GM21526 (cell line): Measurements from ENCODE around the gene GPR37L1.
"Not testable (repeated sequence)": the region's sequence is repeated elsewhere in the genome, so short reads cannot be mapped to it uniquely, and the experiment has no call there.

ENCODE experiments used
- ATAC-seq: cut with Tn5 transposase; IDR thresholded peaks from one replicate; pipeline ENCODE4 v1.9.1; 2021; ENCODE audit warnings: moderate library complexity; ENCODE audit not compliant: unreplicated experiment, low FRiP score

The GPR37L1 gene

DNA sequence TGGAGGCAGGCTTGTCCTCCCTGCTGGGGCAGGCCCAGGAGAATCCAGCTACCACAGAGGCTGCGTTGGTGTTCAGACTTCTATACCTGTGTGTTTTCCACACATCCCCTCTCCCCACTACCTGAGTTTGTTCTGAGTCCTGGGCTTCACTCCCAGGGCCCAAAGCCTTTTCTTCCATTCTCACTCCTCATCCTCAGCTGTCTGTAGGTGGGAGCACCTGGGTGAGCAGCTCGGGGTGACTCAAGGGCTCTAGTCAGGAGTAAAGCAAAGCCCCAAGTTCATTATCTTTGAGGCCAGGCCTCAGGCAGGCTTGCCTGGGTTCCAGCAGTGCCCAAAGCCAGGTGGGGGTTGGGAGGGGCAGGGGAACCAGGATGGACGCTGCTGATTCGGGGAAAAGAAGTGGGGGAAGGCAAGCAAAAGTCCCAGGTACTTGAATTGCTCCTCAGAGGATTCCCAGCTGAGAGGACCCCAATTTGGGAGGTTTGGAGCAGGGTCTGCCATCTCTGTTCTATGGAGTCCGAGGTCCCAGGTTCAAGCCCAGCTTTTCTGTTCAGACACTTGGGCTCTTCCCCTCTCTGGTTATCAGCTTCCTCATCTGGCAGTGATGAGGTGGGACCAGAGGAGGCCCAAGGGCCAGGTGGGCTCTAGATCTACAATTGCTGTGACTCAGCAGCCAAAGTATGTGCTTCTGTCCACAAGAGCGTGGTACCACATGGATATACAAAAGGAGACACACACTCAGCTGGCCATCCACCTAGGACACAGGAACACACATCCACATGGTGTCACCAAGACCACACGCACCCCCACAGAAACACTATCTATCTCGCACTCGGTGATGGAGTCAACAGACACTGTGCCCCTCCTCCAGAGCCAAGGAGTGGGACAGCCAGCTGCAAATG is 43.5 kb downstream of the GPR37L1 start:
- ATAC-seq = no peak

DNA sequence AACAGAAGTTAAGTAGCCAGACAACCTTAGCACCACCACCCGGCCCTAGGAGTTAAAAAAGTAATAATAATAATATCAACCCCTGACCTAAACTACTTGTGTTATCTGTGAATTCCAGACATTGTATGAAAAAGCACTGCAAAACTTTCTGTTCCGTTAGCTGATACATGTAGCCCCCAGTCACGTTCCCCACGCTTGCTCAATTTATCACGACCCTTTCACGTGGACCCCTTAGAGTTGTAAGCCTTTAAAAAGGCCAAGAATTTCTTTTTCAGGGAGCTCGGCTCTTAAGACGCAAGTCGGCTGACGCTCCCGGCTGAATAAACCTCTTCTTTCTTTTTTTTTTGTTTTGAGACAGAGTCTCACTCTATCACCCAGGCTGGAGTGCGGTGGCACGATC is 44.3 kb downstream of the GPR37L1 start:
- ATAC-seq = not testable (repeated sequence)

DNA sequence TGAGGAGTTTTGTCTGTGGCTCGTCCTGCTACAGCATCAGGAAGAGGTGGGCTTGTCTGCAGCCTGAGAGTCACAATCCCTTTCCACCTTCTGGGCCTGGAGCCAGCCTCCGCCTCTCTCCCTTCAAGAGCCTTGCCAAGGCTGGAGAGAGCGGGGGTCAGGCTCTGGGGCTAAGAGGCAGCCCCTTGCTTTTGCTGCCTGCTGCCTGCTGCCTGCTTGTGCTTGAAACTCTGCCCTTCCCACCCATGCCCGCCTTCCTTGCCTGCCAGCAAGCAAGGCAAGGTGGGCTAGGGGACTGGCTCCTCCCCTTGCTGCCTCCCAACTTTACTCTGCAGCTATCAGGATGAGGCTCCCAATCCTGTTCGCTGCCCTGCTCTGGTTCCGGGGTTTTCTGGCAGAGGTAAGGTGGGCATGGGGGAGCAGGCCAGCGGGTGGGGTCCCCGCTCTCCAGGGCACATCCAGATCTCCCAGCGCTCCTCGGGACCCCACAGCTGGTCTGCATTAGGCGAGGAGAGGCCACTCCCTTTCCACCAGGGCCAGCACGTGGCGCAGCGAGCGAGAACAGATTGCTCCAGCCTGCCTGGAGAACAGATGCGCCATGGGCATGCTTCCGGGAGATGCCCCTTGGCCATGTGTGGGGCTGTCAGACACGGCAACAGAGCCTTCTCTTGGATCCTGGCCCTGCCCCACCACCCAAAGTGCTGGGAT is 45.1 kb downstream of the GPR37L1 start:
- ATAC-seq = no peak

DNA sequence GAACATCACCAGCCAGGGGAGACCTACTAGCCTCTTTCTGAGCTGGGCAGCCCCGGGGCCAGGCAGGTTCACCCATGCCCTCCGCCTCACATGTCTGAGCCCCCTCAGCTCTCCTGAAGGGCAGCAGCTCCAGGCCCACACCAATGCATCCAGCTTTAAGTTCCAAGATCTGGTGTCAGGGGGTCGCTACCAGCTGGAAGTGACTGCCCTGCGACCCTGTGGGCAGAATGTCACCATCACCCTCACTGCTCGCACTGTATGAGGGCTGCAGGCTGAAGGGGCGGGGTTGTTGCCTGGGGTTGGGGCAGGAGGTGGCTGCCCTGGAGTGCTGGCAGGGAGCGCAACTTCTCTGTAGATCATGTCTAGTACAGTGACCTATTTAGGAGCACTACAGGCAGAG is 46.1 kb downstream of the GPR37L1 start:
- no peak for ATAC-seq

DNA sequence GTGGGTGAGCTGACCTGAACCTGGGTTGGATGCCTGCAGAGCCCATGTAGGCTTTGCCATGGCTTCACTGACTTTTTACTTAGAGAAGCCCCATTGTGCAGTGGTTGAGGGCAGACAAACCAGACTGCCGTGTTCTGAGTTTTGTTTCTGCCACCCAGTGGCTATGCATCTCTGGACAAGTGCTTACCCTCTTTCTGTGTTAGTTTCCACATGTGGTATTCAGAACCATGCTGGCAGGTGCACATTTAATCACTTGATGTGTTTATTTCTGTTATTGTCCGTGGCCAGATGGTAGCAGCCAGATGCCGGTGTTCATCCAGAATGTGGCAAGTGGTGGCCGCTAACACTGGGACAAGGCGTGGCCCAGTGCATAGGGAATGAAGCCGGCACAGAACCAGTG is 48.0 kb downstream of the GPR37L1 start:
- no peak for ATAC-seq

DNA sequence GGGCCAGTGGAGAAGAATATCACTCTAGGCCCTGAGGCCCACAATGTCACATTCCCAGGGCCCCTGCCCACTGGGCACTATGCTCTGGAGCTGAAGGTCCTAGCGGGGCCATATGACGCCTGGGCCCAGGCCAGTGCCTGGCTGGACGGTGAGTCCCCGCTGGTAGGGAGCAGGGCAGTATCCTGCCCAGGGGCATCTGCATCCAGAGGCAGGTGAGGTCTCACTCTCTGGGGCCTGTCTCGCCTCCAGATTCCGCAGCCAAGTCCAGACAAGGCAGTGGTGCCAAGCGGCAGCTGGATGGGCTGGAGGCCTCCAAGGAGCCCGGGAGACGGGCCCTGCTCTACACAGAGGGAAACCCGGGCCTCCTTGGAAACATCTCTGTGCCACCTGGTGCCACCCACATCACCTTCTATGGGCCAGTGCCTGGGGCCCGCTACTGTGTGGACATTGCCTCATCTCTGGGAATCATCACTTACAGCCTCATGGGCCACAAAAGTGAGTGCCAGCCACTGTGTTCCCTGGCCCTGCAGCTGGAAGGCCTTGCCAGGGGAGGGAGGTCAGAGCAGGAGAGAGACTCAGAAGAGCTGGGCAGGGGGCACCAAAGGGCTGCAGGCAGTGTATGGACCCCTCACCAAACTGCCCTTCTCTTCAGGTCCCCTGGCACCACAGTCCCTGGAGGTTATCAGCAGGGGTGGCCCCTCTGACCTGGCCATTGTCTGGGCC is 48.7 kb downstream of the GPR37L1 start:
- ATAC-seq = no peak

DNA sequence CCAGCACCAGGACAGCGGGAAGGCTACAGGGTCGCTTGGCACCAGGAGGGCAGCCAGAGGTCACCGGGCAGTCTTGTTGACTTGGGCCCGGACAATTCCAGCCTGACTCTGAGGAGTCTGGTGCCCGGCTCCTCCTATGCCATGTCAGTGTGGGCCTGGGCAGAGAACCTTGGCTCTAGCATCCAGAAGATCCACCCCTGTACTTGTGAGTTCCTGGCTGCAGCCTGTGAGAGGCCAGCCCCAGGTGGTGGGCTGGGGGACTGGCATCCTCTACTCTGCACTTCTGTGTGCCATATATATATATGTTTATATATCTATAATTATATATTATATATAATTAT is 49.3 kb downstream of the GPR37L1 start:
- no peak for ATAC-seq

DNA sequence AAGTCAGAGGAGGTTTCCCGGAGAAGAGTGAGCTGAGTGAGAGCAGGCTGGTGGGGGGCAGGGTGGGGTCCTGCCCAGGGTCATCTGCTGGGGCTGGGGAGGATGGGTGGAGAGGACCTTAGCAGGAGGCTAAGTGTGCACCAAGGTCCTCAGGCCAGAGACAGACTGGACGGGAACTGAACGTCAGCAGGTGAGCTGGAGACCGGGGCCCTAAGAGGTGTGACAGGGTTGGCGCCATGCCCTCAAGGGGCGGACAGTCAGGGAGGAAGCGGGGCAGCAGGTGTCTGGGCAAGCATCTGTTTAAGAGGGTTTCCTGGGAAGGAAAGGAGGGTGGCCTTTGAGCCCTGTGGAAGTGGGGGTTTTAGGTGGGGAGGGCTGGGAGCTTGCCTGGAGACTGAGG is 51.3 kb downstream of the GPR37L1 start:
- no peak for ATAC-seq

DNA sequence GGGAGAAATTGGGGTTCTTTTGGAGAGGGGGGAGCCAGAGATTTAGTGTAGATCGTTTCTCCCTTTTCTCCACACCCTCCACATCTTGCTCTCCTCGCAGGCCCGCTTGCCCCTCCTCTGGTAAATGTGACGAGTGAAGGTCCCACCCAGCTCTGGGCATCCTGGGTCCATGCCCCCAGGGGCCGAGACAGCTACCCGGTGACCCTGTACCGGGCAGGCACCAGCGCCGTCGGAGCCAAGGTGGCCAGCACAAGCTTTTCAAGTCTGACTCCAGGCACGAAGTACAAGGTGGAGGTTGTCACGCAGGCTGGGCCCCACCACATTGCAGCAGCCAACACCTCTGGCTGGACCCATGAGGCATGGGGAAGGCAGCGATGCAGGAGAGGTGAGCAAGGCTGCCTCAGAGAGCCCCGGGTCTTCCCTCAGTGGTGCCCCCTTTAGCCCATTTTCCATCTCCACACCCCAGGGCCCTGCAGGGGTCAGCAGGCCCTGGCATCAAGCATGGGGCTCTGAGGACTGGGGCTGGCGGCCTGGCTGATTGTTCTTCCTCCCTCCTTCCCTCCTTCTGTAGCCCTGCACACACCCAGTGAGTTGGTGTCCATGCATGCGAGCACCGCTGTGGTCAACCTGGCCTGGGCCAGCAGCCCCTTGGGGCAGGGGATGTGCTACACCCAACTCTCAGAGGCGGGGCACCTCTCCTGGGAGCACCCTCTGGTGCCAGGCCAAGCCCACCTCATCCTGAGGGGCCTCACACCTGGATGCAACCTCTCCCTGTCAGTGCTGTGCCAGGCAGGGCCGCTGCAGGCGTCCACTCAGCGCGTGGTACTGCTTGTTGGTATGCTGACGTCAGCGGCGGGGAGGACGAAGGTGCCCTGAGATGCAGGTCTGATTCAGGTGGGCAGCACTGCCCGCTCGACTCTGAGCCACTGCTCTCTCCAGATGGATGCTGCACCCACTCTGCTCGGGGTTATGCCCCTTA is 54.5 kb downstream of the GPR37L1 start:
- ATAC-seq = no peak

DNA sequence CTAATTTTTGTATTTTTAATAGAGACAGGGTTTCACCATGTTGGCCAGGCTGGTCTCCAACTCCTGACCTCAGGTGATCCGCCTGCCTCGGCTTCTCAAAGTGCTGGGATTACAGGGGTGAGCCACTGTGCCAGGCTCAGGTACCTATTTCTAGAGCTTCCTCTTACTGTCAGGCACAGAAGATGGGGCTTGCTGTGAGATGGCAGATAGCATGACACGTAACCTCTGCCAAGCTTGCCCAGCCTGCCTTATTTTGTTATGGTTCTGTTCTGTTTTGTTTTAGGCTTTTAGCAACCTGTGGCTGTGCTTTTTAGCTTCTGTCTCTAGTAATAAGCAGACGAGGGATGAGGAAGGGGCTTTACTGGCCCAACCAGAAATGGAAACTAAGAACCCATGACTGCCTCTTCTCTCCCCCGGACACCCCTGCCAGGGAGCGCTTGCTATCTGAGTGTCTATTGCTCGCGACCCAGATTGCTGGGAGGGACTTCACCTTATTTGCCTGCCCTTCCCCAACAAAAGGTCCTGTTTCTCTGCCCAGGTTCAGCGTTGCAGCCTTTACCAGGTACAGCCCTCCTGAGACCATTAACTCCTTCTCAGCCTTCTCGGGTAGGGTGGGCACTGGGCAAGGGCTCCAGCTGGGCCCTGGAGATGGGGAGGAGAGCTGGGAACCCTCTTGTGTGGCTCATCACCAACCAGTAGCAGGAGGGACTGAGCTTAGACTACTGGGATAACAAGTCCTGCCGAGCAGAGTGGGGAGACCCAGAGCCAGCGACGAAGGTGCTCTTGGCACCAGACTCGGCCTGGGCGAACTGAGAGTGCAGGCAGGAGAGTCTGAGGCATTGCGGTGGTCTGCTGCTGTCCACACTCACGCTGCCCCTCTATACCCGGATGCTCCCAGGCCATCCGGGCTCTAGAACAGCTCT is 57.4 kb downstream of the GPR37L1 start:
- no peak for ATAC-seq

DNA sequence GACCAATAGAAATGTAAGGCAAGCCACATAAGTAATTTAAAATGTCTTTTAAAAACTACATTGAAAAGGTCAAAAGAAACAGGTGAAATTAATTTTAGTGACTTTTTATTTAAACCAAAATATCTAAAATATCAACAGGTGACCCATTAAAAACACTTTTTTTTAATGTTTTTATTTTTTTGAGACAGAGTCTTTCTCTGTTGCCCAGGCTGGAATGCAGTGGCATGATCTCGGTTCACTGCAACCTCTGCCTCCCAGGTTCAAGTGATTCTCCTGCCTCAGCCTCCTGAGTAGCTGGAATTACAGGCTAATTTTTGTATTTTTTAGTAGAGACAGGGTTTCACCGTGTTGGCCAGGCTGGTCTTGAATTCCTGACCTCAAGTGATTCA is 58.0 kb downstream of the GPR37L1 start:
- ATAC-seq = not testable (repeated sequence)

DNA sequence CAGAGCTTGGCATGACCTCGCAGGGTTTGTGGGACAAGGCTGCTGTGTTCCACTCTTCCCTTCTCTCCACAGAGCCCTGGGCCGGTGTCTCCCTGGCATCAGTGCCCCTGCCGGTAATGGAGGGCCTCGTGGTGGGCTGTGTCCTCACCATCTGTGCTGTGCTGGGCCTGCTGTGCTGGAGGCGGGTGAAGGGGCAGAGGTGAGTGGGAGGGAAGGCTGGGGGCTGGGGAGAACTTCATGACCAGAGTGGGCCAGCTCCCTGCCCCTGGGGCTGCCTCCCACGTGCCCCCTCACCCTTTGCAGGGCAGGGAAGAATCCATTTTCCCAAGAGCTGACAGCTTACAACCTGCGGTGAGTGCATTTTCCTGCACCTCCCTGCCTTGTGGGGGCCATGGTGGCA is 58.9 kb downstream of the GPR37L1 start:
- no peak for ATAC-seq

DNA sequence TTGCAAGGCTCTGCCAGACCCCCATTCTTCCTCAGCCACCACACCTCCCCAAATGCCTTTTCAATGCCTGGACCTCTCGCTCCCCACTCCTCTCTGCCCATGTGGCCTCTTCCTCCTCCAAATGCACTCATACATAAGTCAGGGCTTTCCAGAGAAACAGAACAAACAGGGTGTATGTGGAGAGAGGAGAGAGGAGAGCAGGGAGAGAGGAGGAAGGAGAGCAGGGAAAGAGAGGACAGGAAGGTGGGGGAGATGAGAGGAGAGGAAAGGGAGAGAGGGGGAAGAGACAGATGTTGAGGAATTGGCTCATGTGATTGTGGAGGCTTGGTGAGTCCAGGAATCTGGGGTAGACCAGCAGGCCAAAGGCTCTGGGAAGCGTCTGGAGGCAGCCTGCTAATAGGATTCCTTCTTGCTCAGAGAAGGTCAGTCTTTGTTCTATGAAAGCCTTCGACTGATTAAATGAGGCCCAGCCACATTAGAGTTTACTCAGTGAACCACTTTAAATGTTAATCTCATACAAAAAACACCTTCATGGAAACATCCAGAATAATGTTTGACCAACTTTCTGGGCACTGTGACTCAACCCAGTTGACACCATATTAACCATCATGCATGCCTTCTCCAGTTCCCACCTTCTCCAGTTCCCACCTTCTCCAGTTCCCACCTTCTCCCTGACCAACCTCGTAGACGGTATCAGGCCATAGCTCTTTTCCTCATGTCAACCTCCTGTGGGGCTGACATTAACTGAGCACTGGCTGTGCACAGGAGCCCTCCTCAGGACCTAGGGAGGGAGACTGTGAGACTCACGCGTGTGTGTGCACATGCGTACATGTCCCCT is 59.5 kb downstream of the GPR37L1 start:
- no peak for ATAC-seq
